Esophagus squamous epithelium (tissue), 4 donors: ENCODE results near the gene TANGO6.

Experiments used
- CTCF ChIP-seq, 6 experiments: fragments of 450-650 bp in 4 of 6; fragments of 200-600 bp in 2 of 6; sonication (generic) in 2 of 6; IDR thresholded peaks; one replicate each; pipeline ENCODE4 v1.5.1; 2016 to 2019; ENCODE audit warnings: antibody characterized with exemption in 6 of 6, mild to moderate bottlenecking in 4 of 6, moderate library complexity in 4 of 6
- POLR2A ChIP-seq, 4 donors: fragments of 450-650 bp; IDR thresholded peaks; one replicate each; pipeline ENCODE4 v1.6.1; 2017; ENCODE audit warnings: antibody characterized with exemption in 4 of 4, mild to moderate bottlenecking in 4 of 4, moderate library complexity in 3 of 4

DNA sequence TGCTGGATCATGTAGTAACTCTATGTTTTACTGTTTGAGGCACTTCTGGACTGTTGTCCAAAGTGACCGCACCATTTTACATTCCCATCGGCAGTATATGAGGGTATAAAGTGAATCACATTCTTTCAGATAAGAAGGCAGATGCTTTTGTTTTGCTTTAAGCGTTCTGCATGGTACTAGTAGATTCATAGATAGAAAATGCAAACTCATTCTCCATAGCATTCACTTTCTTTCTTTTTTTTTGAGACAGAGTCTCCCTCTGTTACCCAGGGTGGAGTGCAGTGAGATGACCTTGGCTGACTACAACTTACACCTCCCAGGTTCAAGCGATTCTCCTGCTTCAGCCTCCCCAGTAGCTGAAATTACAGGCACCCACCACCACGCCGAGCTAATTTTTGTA, 40.4 kb downstream of the TANGO6 start:
- TF ChIP-seq CTCF (IDR thresholded peaks at IDR 0.05) (no peak), POLR2A (IDR thresholded peaks at IDR 0.05) (no peak)
